Ramos (cell line): ENCODE data around the gene ATP9B.
"Not testable (repeated sequence)": the region's sequence is repeated elsewhere in the genome, so short reads cannot be mapped to it uniquely, and the experiment has no call there.

Experiments used
- in situ Hi-C: fragments of 300-500 bp; cut with MboI; formaldehyde crosslinking; loops from one replicate; pipeline ENCODE4 v1.14.3; 2022; ENCODE audit warnings: low sequenced_read_pairs; ENCODE audit not compliant: unreplicated experiment

Gene ATP9B

GRCh38 chr18:79321625-79322405, 252.6 kb downstream of the ATP9B start:
- in situ Hi-C loops: no loop called here

GRCh38 chr18:79322441-79322840, 253.2 kb downstream of the ATP9B start:
- in situ Hi-C loops: no loop called here

DNA sequence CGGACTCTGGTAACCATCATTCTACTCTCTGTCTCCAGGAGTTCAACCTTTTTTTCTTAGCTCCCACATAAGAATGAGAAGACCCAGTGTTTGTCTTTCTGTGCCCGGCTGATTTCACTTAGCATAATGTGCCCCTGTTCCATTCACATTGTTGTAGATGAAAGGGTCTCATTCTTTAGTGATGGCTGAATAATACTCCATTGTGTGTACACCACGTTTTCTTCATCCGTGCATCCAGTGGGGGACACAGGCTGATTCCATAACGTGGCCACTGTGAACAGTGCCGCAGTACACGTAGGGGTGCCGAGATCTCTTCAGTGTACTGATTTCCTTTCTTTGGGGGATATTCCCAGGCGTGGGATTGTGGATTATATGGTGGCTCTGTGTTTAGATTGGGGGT, 254.3 kb downstream of the ATP9B start:
- in situ Hi-C loops: no loop called here

DNA sequence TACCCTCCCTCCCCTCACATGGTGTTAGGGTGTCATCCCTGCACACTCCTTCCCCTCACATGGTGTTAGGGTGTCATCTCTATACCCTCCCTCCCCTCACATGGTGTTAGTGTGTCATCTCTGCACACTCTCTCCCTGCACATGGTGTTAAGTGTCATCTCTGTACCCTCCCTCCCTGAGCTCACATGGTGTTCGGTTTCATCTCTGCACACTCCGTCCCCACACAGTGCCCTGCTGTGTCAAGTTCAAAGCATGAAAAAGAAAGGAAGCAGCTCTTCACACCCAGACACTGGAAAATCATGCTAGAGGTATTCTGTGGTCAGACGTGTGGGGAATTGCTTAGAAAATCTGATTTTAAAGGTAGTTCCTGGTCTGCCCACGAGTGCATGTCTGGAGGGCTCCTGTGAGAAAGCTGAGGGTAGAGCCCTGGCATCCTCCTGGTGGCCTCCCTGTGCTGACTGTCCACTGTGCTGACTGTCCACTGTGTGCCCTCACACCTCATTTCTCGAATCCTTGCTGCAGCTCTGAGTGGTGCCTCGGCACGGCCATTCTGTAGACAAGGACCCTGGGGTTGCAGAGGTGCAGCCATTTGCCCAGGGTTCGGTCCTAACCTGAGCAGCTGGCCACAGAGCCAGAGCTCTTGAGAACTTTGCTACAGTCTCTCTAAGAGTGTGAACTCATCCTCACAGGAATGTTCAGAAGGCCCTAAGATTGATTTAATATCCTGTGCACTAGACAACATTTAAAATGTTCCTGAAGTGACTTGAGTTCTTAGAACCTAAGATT, 257.4 kb downstream of the ATP9B start:
- in situ Hi-C loops: no loop called here

DNA sequence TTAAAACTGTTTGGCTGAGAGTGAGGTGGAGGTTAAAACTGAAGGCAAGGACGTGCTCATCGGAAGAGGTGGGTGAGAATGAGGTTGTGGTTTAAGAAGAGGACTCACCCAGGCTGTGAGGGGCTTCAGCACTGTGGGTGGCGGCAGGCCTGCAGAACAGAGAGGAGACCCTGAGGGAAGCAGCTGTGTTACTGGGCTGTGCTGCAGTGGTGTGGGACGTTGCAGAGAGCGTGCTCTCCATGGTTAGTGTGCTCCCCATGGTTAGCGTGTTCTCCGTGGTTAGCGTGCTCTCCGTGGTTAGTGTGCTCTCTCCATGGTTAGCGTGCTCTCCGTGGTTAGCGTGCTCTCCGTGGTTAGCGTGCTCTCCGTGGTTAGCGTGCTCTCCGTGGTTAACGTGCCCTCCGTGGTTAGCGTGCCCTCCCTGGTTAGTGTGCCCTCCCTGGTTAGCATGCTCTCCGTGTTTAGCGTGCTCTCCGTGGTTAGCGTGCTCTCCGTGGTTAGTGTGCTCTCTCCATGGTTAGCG, 258.1 kb downstream of the ATP9B start:
- in situ Hi-C loops: no loop called here

GRCh38 chr18:79327915-79328314, 258.7 kb downstream of the ATP9B start:
- in situ Hi-C loops: not testable (repeated sequence)

DNA sequence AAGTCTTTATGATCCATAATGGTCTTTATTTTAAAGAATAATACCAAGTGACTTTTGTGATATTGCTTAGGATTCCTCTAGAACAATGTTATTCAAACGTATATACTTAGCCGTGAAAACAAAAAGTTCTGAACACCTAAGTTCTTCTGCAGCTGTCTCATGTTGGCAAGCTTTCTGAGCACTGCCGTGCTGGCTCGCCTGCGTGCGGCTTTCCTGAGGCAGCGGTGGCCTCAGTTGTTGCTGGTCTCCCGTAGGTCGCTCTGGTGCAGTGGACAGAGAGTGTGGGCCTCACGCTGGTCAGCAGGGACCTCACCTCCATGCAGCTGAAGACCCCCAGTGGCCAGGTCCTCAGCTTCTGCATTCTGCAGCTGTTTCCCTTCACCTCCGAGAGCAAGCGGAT, 259.7 kb downstream of the ATP9B start:
- in situ Hi-C loops: no loop called here

GRCh38 chr18:79329786-79330185, 260.6 kb downstream of the ATP9B start:
- in situ Hi-C loops: no loop called here

DNA sequence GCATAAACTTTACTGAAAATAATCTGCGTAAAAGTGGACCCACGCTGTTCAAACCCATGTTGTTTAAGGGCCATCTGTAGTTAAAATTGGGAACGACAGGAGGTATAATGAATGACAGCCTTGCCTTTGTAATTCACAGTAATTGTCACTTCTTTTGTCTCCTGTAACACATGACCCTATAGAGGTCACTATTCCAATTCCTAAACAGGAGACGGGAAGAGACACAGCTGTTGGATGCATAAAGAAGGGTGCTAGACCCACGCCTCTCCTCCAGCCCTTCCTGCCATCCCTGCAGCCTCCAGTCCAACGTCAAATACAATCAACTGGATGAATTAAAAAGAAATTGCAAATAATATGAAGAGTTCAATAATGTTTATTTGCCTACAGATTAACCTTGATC, 263.5 kb downstream of the ATP9B start:
- in situ Hi-C loops: no loop called here

DNA sequence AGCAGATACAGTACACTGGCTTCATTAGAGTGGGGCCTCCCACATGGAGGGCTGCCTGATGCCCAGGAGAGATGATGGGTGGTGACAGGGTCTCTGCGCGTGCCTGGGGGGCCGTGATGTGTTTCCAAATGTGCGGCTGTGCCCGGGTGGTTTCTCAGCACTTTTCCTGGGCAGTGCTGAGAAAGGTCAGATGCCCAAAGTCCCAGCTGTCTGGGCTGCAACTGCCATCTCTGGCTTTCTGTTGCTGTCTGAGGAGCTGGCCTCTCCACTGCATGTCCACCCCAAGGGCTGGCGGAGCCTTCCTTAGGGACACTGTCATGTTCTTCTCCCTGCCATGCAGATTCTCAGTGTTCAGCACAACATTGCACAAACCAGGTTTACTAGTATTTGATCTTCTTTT, 263.9 kb downstream of the ATP9B start:
- in situ Hi-C loops: no loop called here

GRCh38 chr18:79334496-79335233, 265.5 kb downstream of the ATP9B start:
- in situ Hi-C loops: no loop called here

DNA sequence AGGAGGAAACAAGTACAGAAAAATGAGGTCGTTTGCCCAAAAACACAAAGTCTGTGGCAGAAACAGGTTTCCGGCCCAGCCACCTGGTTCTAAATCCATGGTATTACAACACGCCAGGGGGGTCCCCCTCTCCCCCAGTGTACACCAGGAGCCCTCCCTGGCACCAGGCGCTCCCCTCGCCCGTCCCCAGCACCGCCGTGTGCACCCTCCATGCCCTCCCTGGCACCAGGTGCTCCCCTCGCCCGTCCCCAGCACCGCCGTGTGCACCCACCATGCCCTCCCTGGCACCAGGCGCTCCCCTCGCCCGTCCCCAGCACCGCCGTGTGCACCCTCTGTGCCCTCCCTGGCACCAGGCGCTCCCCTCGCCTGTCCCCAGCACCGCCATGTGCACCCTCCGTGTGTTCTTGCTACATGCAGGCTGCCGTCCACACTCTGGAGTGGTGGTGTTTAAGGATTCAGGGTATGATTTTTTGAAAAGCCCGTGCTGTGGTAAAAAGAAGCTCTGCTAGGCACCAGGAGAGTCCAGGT, 266.7 kb downstream of the ATP9B start:
- in situ Hi-C loops: no loop called here

GRCh38 chr18:79336556-79337142, 267.5 kb downstream of the ATP9B start:
- in situ Hi-C loops: no loop called here

DNA sequence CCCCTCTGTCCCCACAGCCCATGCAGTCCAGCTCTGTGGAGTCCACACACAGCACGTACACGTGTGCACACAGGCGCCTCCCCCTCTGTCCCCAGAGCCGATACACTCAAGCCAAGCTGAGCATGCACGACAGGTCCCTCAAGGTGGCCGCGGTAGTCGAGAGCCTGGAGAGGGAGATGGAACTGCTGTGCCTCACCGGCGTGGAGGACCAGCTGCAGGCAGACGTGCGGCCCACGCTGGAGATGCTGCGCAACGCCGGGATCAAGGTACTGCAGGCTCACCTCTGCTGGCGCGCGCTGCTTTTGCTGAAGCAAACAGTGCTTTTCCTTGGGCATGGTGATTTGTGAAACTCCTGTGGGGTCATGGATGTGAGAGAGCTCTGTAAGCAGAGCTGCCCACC, 268.0 kb downstream of the ATP9B start:
- in situ Hi-C loops: no loop called here

GRCh38 chr18:79337620-79338019, 268.4 kb downstream of the ATP9B start:
- in situ Hi-C loops: no loop called here

DNA sequence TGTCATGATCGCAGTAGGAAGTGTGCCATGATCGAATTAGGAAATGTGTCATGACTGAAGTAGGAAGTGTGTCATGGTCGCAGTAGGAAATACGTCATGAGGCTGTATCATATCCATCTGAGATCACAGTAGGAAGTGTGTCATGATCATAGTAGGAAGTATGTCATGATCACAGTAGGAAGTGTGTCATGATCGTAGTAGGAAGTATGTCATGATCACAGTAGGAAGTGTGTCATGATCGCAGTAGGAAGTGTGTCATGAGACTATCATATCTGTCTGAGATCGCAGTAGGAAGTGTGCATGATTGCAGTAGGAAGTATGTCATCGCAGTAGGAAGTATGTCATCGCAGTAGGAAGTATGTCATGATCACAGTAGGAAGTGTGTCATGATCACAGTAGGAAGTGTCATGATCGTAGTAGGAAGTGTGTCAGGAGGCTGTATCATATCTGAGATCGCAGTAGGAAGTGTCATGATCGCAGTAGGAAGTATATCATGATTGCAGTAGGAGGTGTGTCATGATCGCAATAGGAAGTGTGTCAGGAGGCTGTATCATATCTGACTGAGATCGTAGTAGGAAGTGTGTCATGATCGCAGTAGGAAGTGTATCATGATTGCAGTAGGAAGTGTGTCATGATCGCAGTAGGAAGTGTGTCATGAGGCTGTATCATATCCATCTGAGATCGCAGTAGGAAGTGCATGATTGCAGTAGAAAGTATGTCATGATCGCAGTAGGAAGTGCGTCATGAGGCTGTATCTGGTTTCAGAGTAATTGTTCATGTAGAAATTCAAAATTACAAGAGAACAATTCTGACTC, 270.1 kb downstream of the ATP9B start:
- in situ Hi-C loops: no loop called here

DNA sequence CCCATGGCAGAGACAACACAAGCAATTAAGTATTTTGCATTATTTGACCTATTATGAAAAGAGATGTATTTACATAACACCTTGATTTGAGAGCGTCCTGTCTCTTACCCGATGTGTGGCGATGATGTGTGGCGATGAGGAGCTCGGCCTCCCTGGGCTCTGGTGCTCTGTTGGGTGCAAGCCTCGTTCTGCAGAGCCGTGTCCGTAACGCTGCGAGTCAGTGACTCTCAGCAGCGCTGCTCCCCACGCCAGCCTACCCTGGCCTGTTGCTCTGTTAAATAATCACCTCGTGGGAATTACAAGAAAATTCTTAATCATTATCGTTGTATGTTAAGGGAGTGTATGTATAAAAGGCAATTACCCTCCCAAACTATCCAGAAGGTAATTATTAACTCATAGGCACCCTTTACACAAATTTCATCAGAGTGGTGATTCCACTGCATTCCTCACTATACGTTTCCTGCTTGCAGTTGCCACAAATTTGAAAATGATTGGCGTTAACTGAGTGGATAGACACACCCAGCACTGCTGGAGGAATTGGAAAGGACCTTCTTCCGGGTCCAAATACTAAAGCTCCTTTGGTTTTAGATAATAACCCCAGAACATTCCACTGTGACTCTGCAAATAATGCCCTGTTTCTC, 274.5 kb downstream of the ATP9B start:
- in situ Hi-C loops: no loop called here

GRCh38 chr18:79344208-79344581, 275.0 kb downstream of the ATP9B start:
- in situ Hi-C loops: no loop called here

DNA sequence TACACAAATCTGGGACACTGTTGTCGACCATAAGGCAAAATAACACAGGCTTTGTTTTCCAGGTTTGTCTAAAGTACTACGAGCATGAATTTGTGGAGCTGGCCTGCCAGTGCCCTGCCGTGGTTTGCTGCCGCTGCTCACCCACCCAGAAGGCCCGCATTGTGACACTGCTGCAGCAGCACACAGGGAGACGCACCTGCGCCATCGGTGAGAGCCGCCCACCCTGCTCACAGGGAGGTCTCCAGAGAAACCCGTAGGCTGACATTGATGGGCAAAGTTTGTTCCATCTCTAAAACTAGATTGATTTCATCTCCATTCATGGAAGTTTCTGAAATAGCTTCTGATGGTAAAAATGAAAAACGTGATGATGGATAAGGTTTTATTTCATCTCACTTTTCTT, 276.2 kb downstream of the ATP9B start:
- in situ Hi-C loops: no loop called here
